Measurements from ENCODE around the gene FAM217A. TPM values are rescaled to one million over a fixed set of nuclear protein-coding genes. Genes with fewer than 3 reads are reported as not detected.
A peak's percentile ranks its signal among the peaks of the same experiment; 100 is the strongest.

The FAM217A gene
- total RNA-seq, 2 experiments from 2014 or later = not detected

- Mint-ChIP-seq H3K36me3 (ENCODE audit: low read depth) (peaks cover 59% of the 10 kb centered on the region), H3K4me3 (peak overlapping the region; percentile 83), H3K4me1 (ENCODE audit: low read depth) (peaks cover 78% of the 10 kb centered on the region), H3K9me3 (no peaks in the 10 kb centered on the region), H3K27ac (peak overlapping the region; percentile 96), H3K27me3 (no peaks in the 10 kb centered on the region)
- no peaks in the 10 kb centered on the region for H3K9me3 ChIP-seq (ENCODE audit: control insufficient read depth in 1 of 2, insufficient read depth in 1 of 2, low read length in 2 of 2)
- H3K27ac ChIP-seq (ENCODE audit: low read depth in 1 of 2, low read length in 2 of 2) = peak overlapping the region; percentile 58 to 98
- H3K4me1 ChIP-seq (ENCODE audit: insufficient read depth, low read length) = peaks cover 61% of the 10 kb centered on the region
- no peak for DNase-seq
- H3K4me3 ChIP-seq (ENCODE audit: low read length) = peak overlapping the region; percentile 94
- H3K36me3 ChIP-seq (ENCODE audit: insufficient read depth, low read length) = peaks cover 2% of the 10 kb centered on the region
- no peaks in the 10 kb centered on the region for H3K27me3 ChIP-seq (ENCODE audit: control insufficient read depth in 1 of 2, insufficient read depth in 2 of 2, low read length in 2 of 2)
- CTCF ChIA-PET = interaction anchor here (1.2 to 2.8 kb wide), 2 partner anchors 14 to 174 kb away, joined by 6 to 23 read pairs; partner anchors contain the start of gene FAM50B
- TF ChIP-seq CTCF (IDR thresholded peaks at IDR 0.05) = no peak
- no peak for ATAC-seq (ENCODE audit: poor library complexity)
- intact Hi-C loops (cut with DNase I, micrococcal nuclease) = loop anchor here (5.0 to 10.0 kb wide), 9 partner anchors 34 to 1256 kb away; partner anchors contain the start of genes BPHL (in 1 of the 2), CDYL (in 1 of the 2), ECI2 (in 1 of the 2) and RIPK1 (in 1 of the 2)
- POLR2A ChIA-PET = interaction anchor here (1.5 kb wide), 1 partner anchor 30 kb away, joined by 4 read pairs; no protein-coding TSS in a partner anchor
Observed at GRCh38 chr6:4023240-4023639, 55.7 kb downstream of the FAM217A start.

- H3K36me3 Mint-ChIP-seq (ENCODE audit: low read depth) = peaks cover 60% of the 10 kb centered on the region
- DNase-seq (peak in 2 of 14 experiments; percentile 67 to 71), ATAC-seq (ENCODE audit: poor library complexity) (peak; percentile 8)
- H3K4me1 ChIP-seq (ENCODE audit: insufficient read depth, low read length) = peaks cover 55% of the 10 kb centered on the region
- peak overlapping the region; percentile 94 for H3K4me3 ChIP-seq (ENCODE audit: low read length)
- peak overlapping the region; percentile 96 for H3K27ac Mint-ChIP-seq
- ChIA-PET POLR2A (interaction anchor here (0.9 to 2.7 kb wide), 24 partner anchors 9 to 1256 kb away, joined by 3 to 46 read pairs (median 6); partner anchors contain the start of genes BPHL, CDYL, ECI2 and FAM50B), CTCF (interaction anchor here (0.8 to 2.8 kb wide), 13 partner anchors 11 to 865 kb away, joined by 3 to 23 read pairs (median 6); partner anchors contain the start of genes FAM50B and TUBB2A)
- intact Hi-C loops (cut with DNase I, micrococcal nuclease) = loop anchor here (1.0 to 10.0 kb wide), 12 partner anchors 8 to 1255 kb away; partner anchors contain the start of genes ECI2 (in 2 of the 2), BPHL (in 1 of the 2), CDYL (in 1 of the 2) and RIPK1 (in 1 of the 2)
- no peaks in the 10 kb centered on the region for H3K27me3 Mint-ChIP-seq
- H3K9me3 Mint-ChIP-seq = no peaks in the 10 kb centered on the region
- TF ChIP-seq CTCF (IDR thresholded peaks at IDR 0.05) = no peak
- no peaks in the 10 kb centered on the region for H3K36me3 ChIP-seq (ENCODE audit: insufficient read depth, low read length)
- H3K9me3 ChIP-seq (ENCODE audit: control insufficient read depth in 1 of 2, insufficient read depth in 1 of 2, low read length in 2 of 2) = no peaks in the 10 kb centered on the region
- H3K4me1 Mint-ChIP-seq (ENCODE audit: low read depth) = peaks cover 79% of the 10 kb centered on the region
- peak overlapping the region; percentile 97 to 98 for H3K27ac ChIP-seq (ENCODE audit: low read depth in 1 of 2, low read length in 2 of 2)
- no peaks in the 10 kb centered on the region for H3K27me3 ChIP-seq (ENCODE audit: control insufficient read depth in 1 of 2, insufficient read depth in 2 of 2, low read length in 2 of 2)
- H3K4me3 Mint-ChIP-seq = peak overlapping the region; percentile 93
Observed at GRCh38 chr6:4021854-4022695, 56.9 kb downstream of the FAM217A start.

- ATAC-seq (ENCODE audit: poor library complexity) (peak; percentile 54), DNase-seq (peak; percentile 62 to 94 (median 79))
- ChIA-PET CTCF (interaction anchor here (0.8 to 2.8 kb wide), 14 partner anchors 10 to 864 kb away, joined by 3 to 23 read pairs (median 4); partner anchors contain the start of genes FAM50B and TUBB2A), POLR2A (interaction anchor here (0.6 to 2.7 kb wide), 32 partner anchors 9 to 1255 kb away, joined by 3 to 46 read pairs (median 4); partner anchors contain the start of genes BPHL, CDYL, ECI2 and FAM50B)
- H3K36me3 Mint-ChIP-seq (ENCODE audit: low read depth) = peaks cover 54% of the 10 kb centered on the region
- Histone ChIP-seq H3K9me3 (ENCODE audit: control insufficient read depth in 1 of 2, insufficient read depth in 1 of 2, low read length in 2 of 2) (no peaks in the 10 kb centered on the region), H3K27ac (ENCODE audit: low read depth in 1 of 2, low read length in 2 of 2) (peak overlapping the region; percentile 97 to 98), H3K27me3 (ENCODE audit: control insufficient read depth in 1 of 2, insufficient read depth in 2 of 2, low read length in 2 of 2) (no peaks in the 10 kb centered on the region), H3K4me1 (ENCODE audit: insufficient read depth, low read length) (peaks cover 53% of the 10 kb centered on the region), H3K4me3 (ENCODE audit: low read length) (peak overlapping the region; percentile 94), H3K36me3 (ENCODE audit: insufficient read depth, low read length) (no peaks in the 10 kb centered on the region)
- H3K9me3 Mint-ChIP-seq = no peaks in the 10 kb centered on the region
- H3K4me1 Mint-ChIP-seq (ENCODE audit: low read depth) = peaks cover 76% of the 10 kb centered on the region
- intact Hi-C loops (cut with DNase I, micrococcal nuclease) = loop anchor here (1.0 to 10.0 kb wide), 12 partner anchors 9 to 1254 kb away; partner anchors contain the start of genes ECI2 (in 2 of the 2), BPHL (in 1 of the 2), CDYL (in 1 of the 2) and RIPK1 (in 1 of the 2)
- TF ChIP-seq CTCF (IDR thresholded peaks at IDR 0.05) = peak; percentile 52
- peak overlapping the region; percentile 96 for H3K27ac Mint-ChIP-seq
- peak overlapping the region; percentile 93 for H3K4me3 Mint-ChIP-seq
- H3K27me3 Mint-ChIP-seq = no peaks in the 10 kb centered on the region
Observed at GRCh38 chr6:4021133-4021853, 57.6 kb downstream of the FAM217A start.
